Right lobe of liver (tissue), 4 donors: ENCODE measurements around the gene DUS2.

Experiments
- CTCF ChIP-seq, 4 donors: fragments of 200-600 bp in 3 of 4; fragments of 450-650 bp in 1 of 4; IDR thresholded peaks; one replicate each; pipeline versions ENCODE4 v1.5.1 to v1.8.0; 2016 to 2022; ENCODE audit warnings: antibody characterized with exemption in 4 of 4, mild to moderate bottlenecking in 2 of 4
- POLR2A ChIP-seq: fragments of 450-650 bp; IDR thresholded peaks from one replicate; pipeline ENCODE4 v1.6.1; 2017; ENCODE audit warnings: antibody characterized with exemption, mild to moderate bottlenecking
- donor health status: DM: no; HTN: no; CAD: no.
- donor health status: DM: no; HTN: no; CAD: no.
- donor health status: DM: no; HTN: yes; CAD: no.

GRCh38 chr16:68066763-68067162 is 43.7 kb downstream of the DUS2 start:
- TF ChIP-seq CTCF (IDR thresholded peaks at IDR 0.05) (no peak), POLR2A (no peak)
